HG03097 (cell line): ENCODE data around the gene TMEM239.

Experiments
- ATAC-seq: cut with Tn5 transposase; IDR thresholded peaks from one replicate; pipeline ENCODE4 v1.9.1; 2021; ENCODE audit not compliant: unreplicated experiment, low FRiP score

TMEM239 gene

DNA sequence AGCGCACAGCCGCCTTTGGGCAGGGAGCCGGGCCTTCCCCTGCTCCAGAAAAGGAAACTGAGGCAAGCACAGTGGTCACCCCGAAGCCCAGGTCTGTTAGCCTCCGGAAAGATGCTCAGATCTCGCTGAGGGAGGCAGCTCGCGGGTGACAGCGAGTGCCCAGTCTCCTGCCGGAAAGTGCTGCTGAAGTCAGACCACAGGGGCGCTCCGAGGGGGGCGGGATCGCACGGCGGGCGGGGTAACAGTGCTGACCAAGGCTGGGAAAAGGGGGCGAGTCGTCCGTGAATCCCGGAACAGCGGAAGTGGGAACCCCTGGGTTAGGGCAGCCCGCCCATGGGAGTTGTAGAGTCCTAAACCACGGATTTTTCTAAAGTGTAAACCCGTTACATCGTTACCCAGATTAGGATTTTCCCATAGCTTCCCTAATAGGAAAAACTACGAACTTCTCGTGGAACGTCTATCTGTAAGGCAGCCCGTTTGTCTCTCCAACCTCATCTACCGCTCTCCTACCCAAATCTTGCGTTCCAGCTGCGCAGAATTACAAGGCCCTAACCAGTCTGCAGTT is 24.9 kb downstream of the TMEM239 start:
- ATAC-seq = peak; percentile 10

DNA sequence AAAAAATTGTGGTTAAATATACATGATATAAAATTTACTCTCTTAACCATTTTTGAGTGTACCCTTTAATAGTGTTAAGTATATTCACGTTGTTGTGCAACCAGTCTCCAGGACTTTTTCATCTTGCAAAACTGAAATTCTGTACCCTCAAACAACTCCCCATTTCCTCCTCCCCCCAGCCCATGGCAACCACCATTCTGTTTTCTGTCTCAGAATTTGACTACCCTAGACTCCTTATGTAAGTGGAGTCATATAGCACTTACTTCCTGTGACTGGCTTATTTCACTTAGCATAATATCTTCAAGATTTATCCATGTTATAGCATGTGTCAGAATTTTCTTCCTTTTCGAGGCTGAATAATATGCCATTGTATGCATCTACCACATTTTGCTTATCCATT is 29.4 kb downstream of the TMEM239 start:
- ATAC-seq = no peak

DNA sequence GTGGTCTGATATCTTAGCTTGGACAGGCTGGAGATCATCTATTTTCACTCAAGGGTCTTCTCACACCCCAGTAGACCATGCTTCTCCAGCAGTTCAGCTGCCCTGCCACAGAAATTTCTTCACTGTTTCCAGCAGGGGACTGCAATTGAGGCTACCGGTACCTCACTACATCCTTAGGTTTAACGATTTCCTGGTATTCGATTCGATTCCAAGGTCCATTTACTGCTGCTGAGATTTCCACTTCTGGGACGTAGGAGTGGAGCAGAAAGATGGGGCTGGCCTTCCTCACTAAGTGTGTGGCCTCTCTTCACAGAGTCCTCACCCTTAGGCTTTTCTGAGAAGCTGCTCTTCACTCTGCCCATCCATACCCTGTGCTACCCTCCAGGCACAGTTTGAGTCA is 30.5 kb downstream of the TMEM239 start:
- ATAC-seq = no peak

DNA sequence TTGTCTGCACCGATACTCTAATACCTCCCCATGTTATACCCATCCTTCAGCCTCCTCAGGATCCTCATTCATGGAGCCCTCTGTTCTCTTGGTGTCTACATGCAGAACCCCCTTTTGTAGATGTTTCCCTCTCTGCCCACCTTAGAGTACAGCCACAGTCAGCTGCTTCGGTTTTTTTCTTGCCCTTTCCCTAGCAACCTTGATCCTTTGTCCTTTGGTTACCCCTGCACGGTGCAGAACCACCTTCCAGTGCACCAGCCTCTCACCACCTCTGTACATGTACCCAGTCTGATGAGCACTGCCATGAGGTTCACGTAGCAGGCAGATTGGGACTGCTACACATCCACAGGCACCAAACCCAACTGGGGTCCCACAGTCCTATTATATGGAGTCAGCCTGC is 31.6 kb downstream of the TMEM239 start:
- ATAC-seq = no peak

DNA sequence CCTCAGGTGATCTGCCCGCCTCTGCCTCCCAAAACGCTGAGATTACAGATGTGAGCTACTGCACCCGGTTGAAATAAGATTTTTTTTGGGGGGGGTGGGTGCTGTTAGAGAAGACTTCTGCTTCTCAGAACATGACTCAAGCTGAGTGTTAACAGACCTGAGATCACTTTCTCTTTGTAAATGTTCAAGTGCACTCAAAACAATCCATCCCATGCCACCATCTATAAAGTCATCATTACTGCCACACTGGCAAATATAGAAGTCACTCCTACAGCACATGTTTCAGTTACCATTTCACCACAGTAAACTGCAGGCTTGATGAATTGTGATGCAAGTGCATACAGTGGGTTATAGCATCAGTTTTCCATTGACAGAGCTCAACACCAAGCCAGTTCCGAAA is 33.4 kb downstream of the TMEM239 start:
- no peak for ATAC-seq

DNA sequence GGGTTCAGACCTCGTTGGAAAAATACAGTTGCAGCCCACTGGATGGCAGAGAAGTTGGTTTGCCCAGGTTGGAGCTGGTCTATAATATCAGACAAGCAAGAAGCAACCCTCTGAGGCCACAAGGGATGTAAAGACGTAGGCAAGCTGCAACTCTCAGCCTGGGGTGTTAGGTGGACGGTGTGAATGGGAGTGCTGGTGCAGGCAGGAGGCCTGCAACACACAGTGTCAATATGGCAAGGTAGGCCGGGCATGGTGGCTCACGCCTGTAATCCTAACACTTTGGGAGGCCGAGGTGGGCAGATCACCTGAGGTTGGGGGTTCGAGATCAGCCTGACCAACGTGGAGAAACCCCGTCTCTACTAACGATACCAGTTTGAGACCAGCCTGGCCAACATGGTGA is 34.9 kb downstream of the TMEM239 start:
- no peak for ATAC-seq

DNA sequence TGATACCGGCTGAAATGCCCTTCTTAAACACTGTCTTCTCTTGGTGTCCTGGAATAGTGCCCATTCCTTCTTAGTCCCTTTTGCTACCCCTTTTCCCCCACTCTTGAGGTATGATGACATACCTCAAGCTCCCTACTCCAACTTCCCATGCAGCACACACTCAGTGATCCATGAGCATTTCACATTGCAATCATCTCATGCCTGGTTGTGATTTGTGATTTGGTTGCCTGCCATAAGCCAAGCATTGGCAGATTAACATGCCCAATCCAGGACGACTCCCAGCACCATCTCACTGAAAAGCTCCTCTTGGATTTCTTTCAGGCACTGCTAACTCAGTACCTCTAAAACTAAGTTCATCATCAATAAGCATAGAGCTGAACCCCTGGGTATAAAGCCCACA is 42.4 kb downstream of the TMEM239 start:
- ATAC-seq = no peak

DNA sequence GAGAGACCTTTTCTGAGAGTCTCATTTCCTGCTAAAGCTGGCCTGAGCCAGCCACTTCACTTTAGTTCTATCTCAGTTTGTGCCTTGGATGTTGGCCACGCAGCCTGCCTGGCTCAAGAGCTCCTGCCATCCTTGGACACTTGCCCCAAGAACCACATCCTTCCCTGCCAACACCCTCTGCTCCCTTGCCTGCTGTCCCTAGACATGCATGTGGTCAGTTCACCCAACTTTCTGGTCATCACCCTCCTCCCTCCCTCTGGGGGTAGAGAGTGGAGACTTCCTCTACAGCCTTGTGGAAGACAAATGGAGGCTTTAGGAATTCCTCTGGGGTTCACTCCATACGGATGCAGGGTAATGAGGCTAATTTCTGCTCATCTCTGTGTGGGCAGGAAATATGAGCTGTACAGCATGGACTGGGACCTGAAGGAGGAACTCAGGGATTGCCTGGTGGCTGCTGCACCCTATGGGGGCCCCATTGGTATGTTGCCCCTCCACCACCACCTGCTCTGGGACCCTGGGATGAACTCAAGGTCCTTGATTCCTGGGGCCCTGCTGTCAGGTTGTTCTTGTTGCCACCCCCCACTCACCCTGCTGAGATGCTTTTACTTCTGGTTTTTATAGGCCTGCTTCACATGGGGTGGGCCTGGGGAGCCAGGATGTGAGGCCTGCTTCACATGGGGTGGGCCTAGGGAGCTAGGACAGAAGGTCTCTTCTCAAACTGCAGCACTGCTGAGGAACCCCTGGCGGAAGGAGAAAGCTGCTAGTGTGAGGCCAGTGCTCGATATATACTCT is 43.4 kb downstream of the TMEM239 start:
- ATAC-seq = no peak

DNA sequence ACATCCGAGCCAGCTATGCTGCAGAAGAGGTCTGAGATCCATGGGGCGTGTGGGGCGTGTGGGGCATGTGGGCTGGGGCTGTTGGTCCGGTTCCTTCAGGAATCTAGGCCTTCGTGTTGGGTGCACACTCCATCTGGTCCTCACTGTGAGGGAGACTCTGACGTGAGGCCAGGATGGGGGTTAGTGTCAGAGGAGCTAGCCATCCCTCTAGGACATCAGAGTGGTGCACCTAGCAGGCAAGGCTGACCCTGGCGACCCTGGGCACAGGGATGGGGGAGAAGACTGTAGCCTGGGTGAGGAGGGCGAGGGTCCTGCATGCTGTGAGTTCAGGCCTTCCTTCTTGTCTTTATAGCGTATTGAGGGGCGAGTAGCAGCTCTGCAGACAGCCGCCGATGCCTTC is 48.5 kb downstream of the TMEM239 start:
- no peak for ATAC-seq

DNA sequence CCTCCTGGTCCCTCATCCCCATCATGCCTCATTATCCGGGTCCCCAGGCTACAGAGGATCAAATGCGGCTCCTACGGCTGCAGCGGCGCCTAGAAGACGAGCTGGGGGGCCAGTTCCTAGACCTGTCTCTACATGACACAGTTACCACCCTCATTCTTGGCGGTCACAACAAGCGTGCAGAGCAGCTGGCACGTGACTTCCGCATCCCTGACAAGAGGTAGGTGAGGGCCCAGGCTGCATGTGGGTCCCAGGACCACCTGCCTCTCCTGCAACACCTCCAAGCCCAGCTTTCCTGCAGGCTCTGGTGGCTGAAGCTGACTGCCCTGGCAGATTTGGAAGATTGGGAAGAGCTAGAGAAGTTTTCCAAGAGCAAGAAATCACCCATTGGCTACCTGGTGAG is 48.9 kb downstream of the TMEM239 start:
- ATAC-seq = no peak

DNA sequence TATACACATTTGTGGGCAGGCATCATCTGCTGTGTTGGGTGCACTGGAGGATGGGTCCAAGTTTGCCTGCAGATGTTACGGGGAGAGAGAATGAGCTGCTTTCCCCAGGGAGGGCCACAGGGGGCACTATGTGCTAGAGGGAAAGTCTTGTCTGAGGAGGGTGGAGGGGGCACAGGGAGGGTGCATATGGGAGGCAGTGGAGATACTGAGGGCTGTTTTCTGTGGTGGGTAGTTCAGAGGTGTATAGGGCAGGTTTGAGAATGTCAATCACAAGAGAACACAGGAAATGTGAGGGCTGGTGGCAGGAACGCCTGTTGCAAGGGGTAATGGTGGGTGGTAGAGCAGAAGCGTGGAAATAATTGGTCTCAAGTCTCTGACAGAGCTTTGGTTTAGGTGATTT is 49.5 kb downstream of the TMEM239 start:
- ATAC-seq = no peak

DNA sequence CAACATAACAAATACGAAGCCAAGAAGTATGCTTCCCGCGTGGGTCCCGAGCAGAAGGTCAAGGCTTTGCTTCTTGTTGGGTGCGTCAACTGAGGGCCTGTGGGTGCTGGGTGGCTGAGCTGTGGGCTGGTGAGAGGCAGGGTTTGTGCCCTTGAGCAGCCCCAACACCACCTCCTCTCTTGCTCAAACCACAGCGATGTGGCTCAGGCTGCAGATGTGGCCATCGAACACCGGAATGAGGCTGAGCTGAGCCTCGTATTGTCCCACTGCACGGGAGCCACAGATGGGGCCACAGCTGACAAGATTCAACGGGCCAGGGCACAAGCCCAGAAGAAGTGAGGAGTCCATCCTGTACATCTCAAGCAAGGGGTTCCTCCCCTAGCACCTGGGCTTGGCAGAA is 50.1 kb downstream of the TMEM239 start:
- ATAC-seq = no peak

DNA sequence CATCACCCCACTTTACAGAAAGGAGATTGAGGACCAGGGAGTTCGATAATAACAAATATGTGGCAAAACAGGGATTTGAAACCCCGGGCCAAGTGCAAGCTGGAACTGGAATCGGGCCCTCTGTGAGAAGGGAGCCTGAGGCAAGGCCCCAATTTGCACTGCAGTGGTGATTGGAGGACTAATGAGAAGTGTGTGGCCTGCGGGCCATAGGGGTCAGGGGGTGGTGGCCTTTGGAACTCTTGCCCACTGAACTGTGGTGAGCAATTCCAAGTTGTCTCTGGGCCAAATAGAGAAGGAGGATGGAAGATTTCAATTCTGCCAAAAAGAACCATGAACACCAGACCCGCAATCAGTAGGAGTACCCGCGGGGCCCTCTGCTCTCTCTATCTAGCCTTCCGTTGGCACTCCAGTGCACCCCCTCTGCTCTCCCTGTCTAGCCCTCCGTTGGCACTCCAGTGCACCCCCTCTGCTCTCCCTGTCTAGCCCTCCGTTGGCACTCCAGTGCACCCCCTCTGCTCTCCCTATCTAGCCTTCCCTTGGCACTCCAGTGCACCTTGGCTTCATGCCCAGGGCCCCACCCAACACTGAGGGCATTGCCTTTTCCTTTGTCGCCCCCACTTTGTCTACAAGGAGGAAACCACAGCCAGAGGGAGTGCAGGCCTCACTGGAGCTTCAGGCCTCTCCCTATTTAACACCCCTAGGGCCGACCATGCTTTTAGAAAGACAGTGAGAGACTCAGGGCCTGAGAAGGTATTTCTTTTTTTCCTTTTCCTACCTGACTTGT is 51.1 kb downstream of the TMEM239 start:
- ATAC-seq = no peak
